OCI-LY7 (cell line): ENCODE results near the gene KCNJ5. TPM values are rescaled to one million over a fixed set of nuclear protein-coding genes. Genes with fewer than 3 reads are reported as not detected.

ENCODE experiments used
- BruUV-seq: library from RNA; stranded (reverse); fragments of 400-500 nt; replicated peaks from 2 replicates; lab custom pipeline; 2021; lab: Mats Ljungman, UMichigan
- CTCF ChIA-PET: fragments of 300-600 bp; sonication (Branson Sonifier 250); formaldehyde crosslinking; loops from one replicate; lab custom pipeline; 2022; ENCODE audit warnings: antibody characterized with exemption; ENCODE audit not compliant: unreplicated experiment; lab: Charles Lee
- POLR2A ChIA-PET: fragments of 300-600 bp; sonication (Branson Sonifier 250); formaldehyde crosslinking; loops from one replicate; lab custom pipeline; 2022; ENCODE audit warnings: antibody characterized with exemption; lab: Charles Lee
- DNase-seq: peaks from one replicate; pipeline ENCODE4 v3.0.0-alpha.2; 2015; ENCODE audit warnings: low spot score
- H2AFZ ChIP-seq: fragments of 200-600 bp; sonication (generic), shearing (Covaris generic); 2 replicates; pipeline ENCODE4 v1.6.1; 2014; ENCODE audit warnings: mild to moderate bottlenecking, antibody characterized with exemption, low read length, moderate library complexity
- H3K27ac ChIP-seq: fragments of 200-600 bp; sonication (generic); 2 replicates; pipeline ENCODE4 v1.5.1; 2014; ENCODE audit warnings: mixed run types, low read depth, mild to moderate bottlenecking, moderate library complexity, low read length, inconsistent platforms; ENCODE audit not compliant: poor library complexity, severe bottlenecking
- H3K36me3 ChIP-seq: fragments of 200-600 bp; sonication (generic); 2 replicates; pipeline ENCODE4 v1.6.1; 2014; ENCODE audit warnings: mild to moderate bottlenecking, antibody characterized with exemption, low read length, moderate library complexity, mixed read lengths; ENCODE audit not compliant: insufficient read depth
- H3K4me1 ChIP-seq: fragments of 200-600 bp; sonication (generic); 2 replicates; pipeline ENCODE4 v1.5.1; 2014; ENCODE audit warnings: mild to moderate bottlenecking, low read length; ENCODE audit not compliant: insufficient read depth, poor library complexity, severe bottlenecking
- H3K4me2 ChIP-seq: fragments of 200-600 bp; sonication (generic); 2 replicates; pipeline ENCODE4 v1.6.1; 2014; ENCODE audit warnings: mild to moderate bottlenecking, low read length
- H3K4me3 ChIP-seq: fragments of 200-600 bp; sonication (generic); 2 replicates; pipeline ENCODE4 v1.5.1; 2014; ENCODE audit warnings: mild to moderate bottlenecking, low read depth, low read length; ENCODE audit not compliant: poor library complexity, severe bottlenecking
- H3K79me2 ChIP-seq: fragments of 200-600 bp; sonication (generic); 2 replicates; pipeline ENCODE4 v1.6.1; 2016; ENCODE audit warnings: low read depth, mild to moderate bottlenecking, low read length, moderate library complexity, mixed read lengths; ENCODE audit not compliant: insufficient read depth
- H3K9me2 ChIP-seq: fragments of 200-600 bp; sonication (generic); 2 replicates; pipeline ENCODE4 v1.6.1; 2016; ENCODE audit warnings: mild to moderate bottlenecking, low read length, mixed read lengths; ENCODE audit not compliant: insufficient read depth
- H3K9me3 ChIP-seq: fragments of 200-600 bp; sonication (generic); 2 replicates; pipeline ENCODE4 v1.6.1; 2014; ENCODE audit warnings: mild to moderate bottlenecking, mixed run types, low read length, mixed read lengths
- H4K20me1 ChIP-seq: fragments of 200-600 bp; sonication (generic); 2 replicates; pipeline ENCODE4 v1.6.1; 2014; ENCODE audit warnings: mild to moderate bottlenecking, antibody characterized with exemption, low read length, moderate library complexity, mixed read lengths; ENCODE audit not compliant: insufficient read depth
- EZH2phosphoT487 ChIP-seq: fragments of 200-600 bp; sonication (generic); IDR thresholded peaks from 2 replicates; pipeline ENCODE4 v1.6.1; 2018; ENCODE audit warnings: low read depth, borderline replicate concordance, mild to moderate bottlenecking, mixed run types, antibody characterized with exemption, low read length, moderate library complexity, mixed read lengths
- intact Hi-C: fragments of 100-400 bp; cut with micrococcal nuclease; formaldehyde crosslinking; loops from one replicate; pipeline ENCODE4 v1.10.0; 2022; ENCODE audit not compliant: unreplicated experiment
- total RNA-seq, 2 experiments: library from RNA; depleted of rRNA in 1 of 2; stranded (reverse); fragments of >200 nt in 1 of 2; shearing (Covaris generic) in 1 of 2; gene quantifications; 2 replicates each; pipeline ENCODE4 v1.2.3, GENCODE V29; 2014 to 2022
- TF ChIP-seq, protein P1 (sequence below): fragments of 200-600 bp; sonication (generic); conservative IDR thresholded peaks from 2 replicates; pipeline ENCODE4 v1.5.1; 2014; ENCODE audit warnings: mild to moderate bottlenecking, antibody characterized with exemption, low read length, moderate library complexity, mixed read lengths

The KCNJ5 gene
- total RNA-seq, 2 experiments from 2014 or later: not detected

GRCh38 chr11:128860571-128861361, 30.4 kb upstream of the KCNJ5 start:
- H3K9me2 ChIP-seq: no peaks in the 10 kb centered on the region
- no peaks in the 10 kb centered on the region for H3K9me3 ChIP-seq
- no peak overlapping the region for H3K27ac ChIP-seq
- intact Hi-C loops: loop anchor here (1.0 kb wide), 1 partner anchor 29 kb away; no protein-coding TSS in a partner anchor
- DNase-seq: no peak
- TF ChIP-seq EZH2phosphoT487: no peak
- TF ChIP-seq, protein P1, sequence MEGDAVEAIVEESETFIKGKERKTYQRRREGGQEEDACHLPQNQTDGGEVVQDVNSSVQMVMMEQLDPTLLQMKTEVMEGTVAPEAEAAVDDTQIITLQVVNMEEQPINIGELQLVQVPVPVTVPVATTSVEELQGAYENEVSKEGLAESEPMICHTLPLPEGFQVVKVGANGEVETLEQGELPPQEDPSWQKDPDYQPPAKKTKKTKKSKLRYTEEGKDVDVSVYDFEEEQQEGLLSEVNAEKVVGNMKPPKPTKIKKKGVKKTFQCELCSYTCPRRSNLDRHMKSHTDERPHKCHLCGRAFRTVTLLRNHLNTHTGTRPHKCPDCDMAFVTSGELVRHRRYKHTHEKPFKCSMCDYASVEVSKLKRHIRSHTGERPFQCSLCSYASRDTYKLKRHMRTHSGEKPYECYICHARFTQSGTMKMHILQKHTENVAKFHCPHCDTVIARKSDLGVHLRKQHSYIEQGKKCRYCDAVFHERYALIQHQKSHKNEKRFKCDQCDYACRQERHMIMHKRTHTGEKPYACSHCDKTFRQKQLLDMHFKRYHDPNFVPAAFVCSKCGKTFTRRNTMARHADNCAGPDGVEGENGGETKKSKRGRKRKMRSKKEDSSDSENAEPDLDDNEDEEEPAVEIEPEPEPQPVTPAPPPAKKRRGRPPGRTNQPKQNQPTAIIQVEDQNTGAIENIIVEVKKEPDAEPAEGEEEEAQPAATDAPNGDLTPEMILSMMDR: no peak
- H3K4me2 ChIP-seq: no peak overlapping the region
- no peak overlapping the region for H3K4me3 ChIP-seq
- ChIA-PET POLR2A (no interaction called here), CTCF (interaction anchor here (0.6 kb wide), 1 partner anchor 306 kb away, joined by 3 read pairs; no protein-coding TSS in a partner anchor)
- H4K20me1 ChIP-seq: no peaks in the 10 kb centered on the region
- no TSS peak for BruUV-seq
- peaks cover 8% of the 10 kb centered on the region for H3K4me1 ChIP-seq
- H2AFZ ChIP-seq: no peak overlapping the region
- H3K36me3 ChIP-seq: no peaks in the 10 kb centered on the region
- H3K79me2 ChIP-seq: no peaks in the 10 kb centered on the region

GRCh38 chr11:128862406-128862805, 28.8 kb upstream of the KCNJ5 start:
- no peak for DNase-seq
- Histone ChIP-seq H3K4me2 (no peak overlapping the region), H3K4me1 (peaks cover 8% of the 10 kb centered on the region), H3K9me3 (no peaks in the 10 kb centered on the region), H4K20me1 (no peaks in the 10 kb centered on the region), H3K9me2 (no peaks in the 10 kb centered on the region), H3K36me3 (no peaks in the 10 kb centered on the region), H3K27ac (no peak overlapping the region), H3K79me2 (no peaks in the 10 kb centered on the region), H3K4me3 (no peak overlapping the region), H2AFZ (no peak overlapping the region)
- CTCF ChIA-PET: no interaction called here
- intact Hi-C loops: no loop called here
- BruUV-seq: no TSS peak
- POLR2A ChIA-PET: interaction anchor here (1.0 kb wide), 1 partner anchor 11 kb away, joined by 3 read pairs; no protein-coding TSS in a partner anchor
- TF ChIP-seq, protein P1: no peak
- no peak for TF ChIP-seq EZH2phosphoT487
